AG09319 (cell line): ENCODE data around the gene IL22RA2.

Experiments used
- DNase-seq: peaks from one replicate; pipeline ENCODE4 v3.0.0-alpha.2; 2010; ENCODE audit warnings: low read depth; ENCODE audit errors: extremely low read depth
- TF ChIP-seq, protein P1 (sequence below): IDR thresholded peaks from 2 replicates; pipeline ENCODE4 v1.5.1; 2011; ENCODE audit warnings: low read depth, mild to moderate bottlenecking, inconsistent platforms, low read length, moderate library complexity

Gene IL22RA2

DNA sequence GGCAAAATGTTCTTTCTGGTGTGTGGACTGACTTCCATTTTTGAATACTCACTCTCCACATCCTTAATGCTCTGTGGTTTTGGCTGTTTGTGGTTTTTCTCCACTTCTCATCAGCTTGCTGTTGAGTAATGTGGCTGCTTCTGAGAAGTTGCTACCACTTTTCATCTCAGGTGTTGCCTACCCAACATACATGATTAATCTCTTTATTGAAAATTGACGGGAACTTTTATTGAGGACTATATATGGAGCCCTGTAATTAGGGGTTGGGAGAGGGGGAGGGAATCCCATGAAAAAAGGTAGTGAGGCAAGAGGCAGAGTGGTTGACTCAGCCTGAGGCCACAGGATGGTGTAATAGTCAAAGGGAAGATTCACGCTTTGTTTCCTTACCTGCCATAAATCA is 17.6 kb downstream of the IL22RA2 start:
- TF ChIP-seq, protein P1, sequence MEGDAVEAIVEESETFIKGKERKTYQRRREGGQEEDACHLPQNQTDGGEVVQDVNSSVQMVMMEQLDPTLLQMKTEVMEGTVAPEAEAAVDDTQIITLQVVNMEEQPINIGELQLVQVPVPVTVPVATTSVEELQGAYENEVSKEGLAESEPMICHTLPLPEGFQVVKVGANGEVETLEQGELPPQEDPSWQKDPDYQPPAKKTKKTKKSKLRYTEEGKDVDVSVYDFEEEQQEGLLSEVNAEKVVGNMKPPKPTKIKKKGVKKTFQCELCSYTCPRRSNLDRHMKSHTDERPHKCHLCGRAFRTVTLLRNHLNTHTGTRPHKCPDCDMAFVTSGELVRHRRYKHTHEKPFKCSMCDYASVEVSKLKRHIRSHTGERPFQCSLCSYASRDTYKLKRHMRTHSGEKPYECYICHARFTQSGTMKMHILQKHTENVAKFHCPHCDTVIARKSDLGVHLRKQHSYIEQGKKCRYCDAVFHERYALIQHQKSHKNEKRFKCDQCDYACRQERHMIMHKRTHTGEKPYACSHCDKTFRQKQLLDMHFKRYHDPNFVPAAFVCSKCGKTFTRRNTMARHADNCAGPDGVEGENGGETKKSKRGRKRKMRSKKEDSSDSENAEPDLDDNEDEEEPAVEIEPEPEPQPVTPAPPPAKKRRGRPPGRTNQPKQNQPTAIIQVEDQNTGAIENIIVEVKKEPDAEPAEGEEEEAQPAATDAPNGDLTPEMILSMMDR = no peak
- no peak for DNase-seq

DNA sequence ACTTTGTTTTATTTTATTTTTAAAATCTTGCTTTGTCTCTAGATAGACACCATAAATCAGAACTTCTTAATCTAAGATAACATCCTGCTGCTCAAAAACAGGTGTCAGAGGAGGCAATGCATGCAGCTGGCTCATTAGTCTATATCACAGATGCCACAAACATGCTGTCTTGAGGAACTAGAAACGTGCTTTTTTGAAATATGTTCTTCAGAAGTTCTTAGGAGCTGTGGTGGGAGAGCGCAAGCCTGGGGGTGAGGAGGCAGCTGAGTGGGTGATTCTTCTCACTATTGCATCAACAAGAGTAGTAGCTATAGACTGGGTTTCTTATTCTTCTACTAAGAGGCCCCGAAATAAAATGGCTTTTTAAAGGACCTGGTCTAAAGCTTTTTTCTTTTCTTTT is 23.4 kb downstream of the IL22RA2 start:
- DNase-seq = no peak
- TF ChIP-seq, protein P1 = no peak

DNA sequence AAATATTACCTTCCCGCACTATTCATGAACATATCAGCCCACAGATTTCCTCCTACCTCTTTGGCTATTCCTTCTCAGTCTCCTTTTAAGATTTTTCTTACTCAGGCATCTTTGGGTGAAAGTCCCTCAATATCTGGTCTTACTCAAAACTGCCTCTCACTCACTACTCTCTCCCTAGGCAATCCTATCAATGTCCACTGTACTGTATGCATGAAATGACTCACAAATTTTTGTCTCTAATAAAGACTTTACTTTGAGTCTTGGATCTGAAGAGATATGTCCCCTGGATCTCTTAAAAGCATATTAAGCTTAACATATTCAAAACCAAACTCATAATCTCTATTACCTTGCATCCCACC is 24.4 kb downstream of the IL22RA2 start:
- DNase-seq = no peak
- TF ChIP-seq, protein P1 = no peak

DNA sequence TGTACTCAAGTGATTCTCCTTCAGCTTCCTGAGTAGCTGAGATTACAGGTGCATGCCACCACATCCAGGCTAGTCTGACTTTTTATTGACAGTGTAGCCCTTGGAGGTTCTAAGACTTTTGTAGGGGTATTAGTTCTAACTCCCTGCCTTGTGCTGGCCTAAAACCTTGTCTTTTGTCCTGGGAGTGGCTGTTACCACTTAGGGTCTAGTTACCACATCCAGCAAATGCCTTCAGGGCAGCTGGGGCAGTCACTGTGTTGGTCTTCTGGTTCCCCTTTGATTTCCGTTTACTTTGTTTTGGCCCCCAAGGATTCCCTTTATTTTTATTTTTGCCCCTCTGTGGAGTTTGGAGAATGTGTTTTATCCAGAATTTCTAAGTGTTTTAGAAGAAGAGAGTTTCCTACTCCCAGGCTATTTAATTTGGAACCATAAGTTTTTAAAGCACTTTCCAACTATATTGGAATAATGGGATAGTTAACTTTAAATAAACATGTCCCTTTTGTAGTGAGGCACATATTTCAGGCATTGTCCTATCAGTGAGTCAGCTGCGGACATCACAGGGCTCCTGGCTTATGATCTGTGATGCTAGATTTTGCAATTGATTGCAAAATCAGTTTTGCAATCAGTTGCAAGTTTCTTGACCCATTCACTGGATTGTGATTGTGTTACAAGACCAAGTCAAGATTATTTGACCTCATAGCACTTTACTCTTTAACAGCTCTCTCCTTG is 25.0 kb downstream of the IL22RA2 start:
- peak; percentile 56 for DNase-seq
- TF ChIP-seq, protein P1 = no peak

DNA sequence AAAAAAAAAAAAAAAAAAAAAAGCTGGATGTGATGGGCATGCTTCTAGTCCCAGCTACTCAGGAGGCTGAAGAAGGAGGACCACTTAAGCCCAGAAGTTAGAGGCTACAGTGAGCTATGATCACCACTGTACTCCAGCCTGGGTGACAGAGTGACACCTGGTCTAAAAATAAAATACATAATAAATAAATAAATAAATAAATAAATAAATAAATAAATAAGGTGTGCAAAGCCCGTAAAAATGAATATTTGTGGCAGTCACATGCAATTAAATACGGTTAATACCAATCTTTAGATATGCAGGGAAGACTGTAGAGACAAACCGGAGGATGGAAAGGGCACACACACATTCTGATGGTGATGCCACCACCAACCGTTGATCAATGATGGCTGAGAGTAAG is 26.2 kb downstream of the IL22RA2 start:
- TF ChIP-seq, protein P1 = no peak
- DNase-seq = no peak

DNA sequence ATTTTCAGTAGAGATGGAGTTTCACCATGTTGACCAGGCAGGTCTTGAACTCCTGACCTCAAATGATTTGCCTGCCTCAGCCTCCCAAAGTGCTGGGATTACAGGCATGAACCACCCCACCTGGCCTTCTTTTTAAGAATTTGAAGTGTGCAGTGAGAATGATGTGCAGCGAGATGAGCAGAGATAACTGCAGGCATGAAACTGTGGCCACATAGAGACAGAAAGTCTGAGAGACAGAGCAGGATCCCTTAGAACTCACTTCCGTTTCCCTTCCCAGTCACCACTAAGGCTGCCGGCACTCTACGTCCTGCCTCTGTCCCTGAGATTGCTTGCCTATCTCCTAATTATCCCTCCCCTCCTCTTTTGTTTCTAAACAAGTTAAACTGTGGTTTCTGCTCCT is 27.2 kb downstream of the IL22RA2 start:
- DNase-seq = no peak
- TF ChIP-seq, protein P1 = no peak

DNA sequence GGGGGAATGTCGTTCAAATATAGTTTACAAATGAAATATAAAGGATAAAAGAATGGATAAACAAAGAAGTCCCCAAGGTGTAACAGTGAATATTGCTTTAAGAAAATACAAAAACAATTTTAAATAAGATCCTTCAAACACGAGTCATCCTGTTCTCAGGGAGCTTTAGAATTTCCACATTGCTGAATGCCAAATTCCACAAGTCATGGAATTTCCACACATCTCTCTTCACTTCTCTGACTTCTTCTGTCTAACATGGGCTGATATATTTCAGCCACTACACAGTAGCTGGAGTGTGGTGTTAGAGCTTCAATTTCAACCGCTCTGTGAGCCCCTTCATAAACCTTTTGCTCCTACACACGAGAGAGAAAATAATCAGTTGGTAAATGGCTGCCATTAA is 28.0 kb downstream of the IL22RA2 start:
- no peak for DNase-seq
- TF ChIP-seq, protein P1 = no peak
